ENCODE results near the gene HEATR5B. TPM values are rescaled to one million over a fixed set of nuclear protein-coding genes. Genes with fewer than 3 reads are reported as not detected.

HEATR5B gene
- total and polyA plus RNA-seq, 11 donors, result 6.7 to 22.8 (median 17.9) TPM

DNA sequence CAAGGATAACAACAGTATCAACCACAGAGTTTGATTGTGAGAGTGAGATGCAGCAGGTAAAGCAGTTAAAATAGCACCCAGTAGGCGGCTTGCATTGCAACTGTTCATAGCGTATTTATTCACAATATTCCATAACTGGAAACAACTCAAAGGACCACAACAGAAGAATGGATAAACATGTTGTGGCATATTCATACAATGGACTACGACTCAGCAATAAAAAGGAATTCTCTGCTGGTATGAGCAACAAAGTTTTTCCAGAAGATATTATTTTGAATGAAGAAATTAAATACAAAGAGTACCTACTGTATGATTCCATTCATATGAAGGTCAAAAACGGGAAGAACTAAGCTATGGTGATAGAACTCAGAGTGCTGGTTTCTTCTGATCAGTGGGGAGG, 25.4 kb upstream of the HEATR5B start:
- TF ChIP-seq POLR2A (IDR thresholded peaks at IDR 0.05), result no peak
- TF ChIP-seq, protein P1, sequence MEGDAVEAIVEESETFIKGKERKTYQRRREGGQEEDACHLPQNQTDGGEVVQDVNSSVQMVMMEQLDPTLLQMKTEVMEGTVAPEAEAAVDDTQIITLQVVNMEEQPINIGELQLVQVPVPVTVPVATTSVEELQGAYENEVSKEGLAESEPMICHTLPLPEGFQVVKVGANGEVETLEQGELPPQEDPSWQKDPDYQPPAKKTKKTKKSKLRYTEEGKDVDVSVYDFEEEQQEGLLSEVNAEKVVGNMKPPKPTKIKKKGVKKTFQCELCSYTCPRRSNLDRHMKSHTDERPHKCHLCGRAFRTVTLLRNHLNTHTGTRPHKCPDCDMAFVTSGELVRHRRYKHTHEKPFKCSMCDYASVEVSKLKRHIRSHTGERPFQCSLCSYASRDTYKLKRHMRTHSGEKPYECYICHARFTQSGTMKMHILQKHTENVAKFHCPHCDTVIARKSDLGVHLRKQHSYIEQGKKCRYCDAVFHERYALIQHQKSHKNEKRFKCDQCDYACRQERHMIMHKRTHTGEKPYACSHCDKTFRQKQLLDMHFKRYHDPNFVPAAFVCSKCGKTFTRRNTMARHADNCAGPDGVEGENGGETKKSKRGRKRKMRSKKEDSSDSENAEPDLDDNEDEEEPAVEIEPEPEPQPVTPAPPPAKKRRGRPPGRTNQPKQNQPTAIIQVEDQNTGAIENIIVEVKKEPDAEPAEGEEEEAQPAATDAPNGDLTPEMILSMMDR (IDR thresholded peaks at IDR 0.05), result no peak
- no peak for DNase-seq
- intact Hi-C loops (cut with DNase I), result no loop called here
- peaks cover 0 to 98% (median 90%) of the 10 kb centered on the region in 9 donors for H3K36me3 ChIP-seq
- no peak overlapping the region for H3K27ac ChIP-seq
- no peak overlapping the region for H3K4me3 ChIP-seq
- H3K4me1 ChIP-seq, result no peaks in the 10 kb centered on the region
- no peaks in the 10 kb centered on the region for H3K27me3 ChIP-seq
- H3K9me3 ChIP-seq, result no peaks in the 10 kb centered on the region
- no peak for ATAC-seq
- 94 to 97% (median 97%) methylated on average over 4 of the region's 4 CpGs for WGBS, 4 donors

DNA sequence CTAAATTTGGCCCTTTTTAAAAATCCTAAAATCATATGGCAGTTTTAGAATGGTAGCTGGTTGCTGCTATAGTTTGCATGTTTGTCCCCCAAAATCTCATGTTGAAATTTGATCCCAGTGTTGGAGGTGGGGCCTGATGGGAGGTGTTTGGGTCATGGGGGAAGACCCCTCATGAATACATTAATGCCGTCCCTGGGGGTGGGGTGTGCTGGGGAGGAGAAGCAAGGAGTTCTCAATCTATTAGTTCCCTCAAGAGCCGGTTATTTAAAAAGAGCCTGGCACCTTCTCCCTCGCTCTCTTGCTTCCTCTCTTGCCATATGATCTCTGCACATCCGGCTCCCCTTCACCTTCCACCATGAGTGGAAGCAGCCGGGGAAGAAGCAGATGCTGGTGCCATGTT, 21.0 kb upstream of the HEATR5B start:
- no peaks in the 10 kb centered on the region for H3K9me3 ChIP-seq
- DNase-seq, result no peak
- intact Hi-C loops (cut with DNase I), result no loop called here
- no peaks in the 10 kb centered on the region for H3K27me3 ChIP-seq
- no peak for ATAC-seq
- no peak overlapping the region for H3K27ac ChIP-seq
- 87 to 93% (median 88%) methylated on average over 5 of the region's 5 CpGs for WGBS, 4 donors
- H3K4me3 ChIP-seq, result no peak overlapping the region
- TF ChIP-seq, protein P1 (IDR thresholded peaks at IDR 0.05), result no peak
- no peak for TF ChIP-seq POLR2A (IDR thresholded peaks at IDR 0.05)
- peaks cover 0 to 100% (median 96%) of the 10 kb centered on the region in 9 donors for H3K36me3 ChIP-seq
- H3K4me1 ChIP-seq, result no peaks in the 10 kb centered on the region

DNA sequence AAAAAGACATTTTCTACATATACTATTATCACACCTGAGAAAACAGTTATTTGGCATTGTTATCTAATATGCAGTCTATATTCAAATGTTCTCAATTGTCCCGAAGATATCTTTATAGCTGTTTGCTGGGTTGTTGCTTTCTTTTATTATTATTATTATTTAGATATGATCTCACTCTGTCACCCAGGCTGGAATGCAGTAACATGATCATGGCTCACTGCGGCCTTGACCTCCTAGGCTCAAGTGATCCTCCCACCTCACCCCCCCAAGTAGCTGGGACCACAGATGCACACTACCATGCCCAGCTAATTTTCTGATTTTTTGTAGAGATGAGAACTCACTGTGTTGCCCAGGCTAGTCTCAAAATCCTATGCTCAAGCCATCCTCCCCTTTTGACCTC, 20.0 kb upstream of the HEATR5B start:
- no peak overlapping the region for H3K27ac ChIP-seq
- no peak for TF ChIP-seq POLR2A (IDR thresholded peaks at IDR 0.05)
- no peaks in the 10 kb centered on the region for H3K9me3 ChIP-seq
- no peak overlapping the region for H3K4me3 ChIP-seq
- no peaks in the 10 kb centered on the region for H3K4me1 ChIP-seq
- peaks cover 0 to 100% (median 96%) of the 10 kb centered on the region in 9 donors for H3K36me3 ChIP-seq
- intact Hi-C loops (cut with DNase I), result no loop called here
- no peak for ATAC-seq
- DNase-seq, result no peak
- 94 to 99% (median 97%) methylated on average over 2 of the region's 2 CpGs for WGBS, 4 donors
- no peaks in the 10 kb centered on the region for H3K27me3 ChIP-seq

- Histone ChIP-seq H3K4me3 (no peak overlapping the region), H3K36me3 (peaks cover 0 to 100% (median 93%) of the 10 kb centered on the region in 9 donors), H3K27me3 (no peaks in the 10 kb centered on the region), H3K4me1 (no peaks in the 10 kb centered on the region), H3K27ac (no peak overlapping the region), H3K9me3 (no peaks in the 10 kb centered on the region)
- ATAC-seq (no peak), DNase-seq (no peak)
- TF ChIP-seq, protein P1 (IDR thresholded peaks at IDR 0.05), result no peak
- TF ChIP-seq POLR2A (IDR thresholded peaks at IDR 0.05), result no peak
- WGBS, 4 donors, result 91 to 95% (median 93%) methylated on average over 3 of the region's 3 CpGs
- intact Hi-C loops (cut with DNase I), result no loop called here
Observed at GRCh38 chr2:37102588-37102987, 18.4 kb upstream of the HEATR5B start.

- Histone ChIP-seq H3K9me3 (no peaks in the 10 kb centered on the region), H3K4me1 (no peaks in the 10 kb centered on the region), H3K27ac (no peak overlapping the region), H3K36me3 (peaks cover 0 to 100% (median 93%) of the 10 kb centered on the region in 9 donors), H3K27me3 (no peaks in the 10 kb centered on the region), H3K4me3 (no peak overlapping the region)
- intact Hi-C loops (cut with DNase I), result no loop called here
- DNase-seq, result no peak
- 56 to 68% (median 64%) methylated on average over 1 of the region's 1 CpG for WGBS, 4 donors
- no peak for ATAC-seq
- TF ChIP-seq, protein P1 (IDR thresholded peaks at IDR 0.05), result no peak
- no peak for TF ChIP-seq POLR2A (IDR thresholded peaks at IDR 0.05)
Observed at GRCh38 chr2:37100054-37100453, 15.9 kb upstream of the HEATR5B start.
